OCI-LY7 (cell line): ENCODE measurements around the gene TMEM14A. TPM values are rescaled to one million over a fixed set of nuclear protein-coding genes. Genes with fewer than 3 reads are reported as not detected.

ENCODE experiments used
- Bru-seq: library from RNA; stranded (reverse); fragments of 400-500 nt; gene quantifications from one replicate; lab custom pipeline; 2021; lab: Mats Ljungman, UMichigan
- BruChase-seq, 2 experiments: library from RNA; stranded (reverse); fragments of 400-500 nt; gene quantifications; one replicate each; lab custom pipeline; 2021; lab: Mats Ljungman, UMichigan
- BruUV-seq: library from RNA; stranded (reverse); fragments of 400-500 nt; replicated peaks from 2 replicates; lab custom pipeline; 2021; lab: Mats Ljungman, UMichigan
- CTCF ChIA-PET: fragments of 300-600 bp; sonication (Branson Sonifier 250); formaldehyde crosslinking; loops from one replicate; lab custom pipeline; 2022; ENCODE audit warnings: antibody characterized with exemption; ENCODE audit not compliant: unreplicated experiment; lab: Charles Lee
- POLR2A ChIA-PET: fragments of 300-600 bp; sonication (Branson Sonifier 250); formaldehyde crosslinking; loops from one replicate; lab custom pipeline; 2022; ENCODE audit warnings: antibody characterized with exemption; lab: Charles Lee
- DNase-seq: peaks from one replicate; pipeline ENCODE4 v3.0.0-alpha.2; 2015; ENCODE audit warnings: low spot score
- H2AFZ ChIP-seq: fragments of 200-600 bp; sonication (generic), shearing (Covaris generic); 2 replicates; pipeline ENCODE4 v1.6.1; 2014; ENCODE audit warnings: mild to moderate bottlenecking, antibody characterized with exemption, low read length, moderate library complexity
- H3K27ac ChIP-seq: fragments of 200-600 bp; sonication (generic); 2 replicates; pipeline ENCODE4 v1.5.1; 2014; ENCODE audit warnings: mixed run types, low read depth, mild to moderate bottlenecking, moderate library complexity, low read length, inconsistent platforms; ENCODE audit not compliant: poor library complexity, severe bottlenecking
- H3K36me3 ChIP-seq: fragments of 200-600 bp; sonication (generic); 2 replicates; pipeline ENCODE4 v1.6.1; 2014; ENCODE audit warnings: mild to moderate bottlenecking, antibody characterized with exemption, low read length, moderate library complexity, mixed read lengths; ENCODE audit not compliant: insufficient read depth
- H3K4me1 ChIP-seq: fragments of 200-600 bp; sonication (generic); 2 replicates; pipeline ENCODE4 v1.5.1; 2014; ENCODE audit warnings: mild to moderate bottlenecking, low read length; ENCODE audit not compliant: insufficient read depth, poor library complexity, severe bottlenecking
- H3K4me2 ChIP-seq: fragments of 200-600 bp; sonication (generic); 2 replicates; pipeline ENCODE4 v1.6.1; 2014; ENCODE audit warnings: mild to moderate bottlenecking, low read length
- H3K4me3 ChIP-seq: fragments of 200-600 bp; sonication (generic); 2 replicates; pipeline ENCODE4 v1.5.1; 2014; ENCODE audit warnings: mild to moderate bottlenecking, low read depth, low read length; ENCODE audit not compliant: poor library complexity, severe bottlenecking
- H3K79me2 ChIP-seq: fragments of 200-600 bp; sonication (generic); 2 replicates; pipeline ENCODE4 v1.6.1; 2016; ENCODE audit warnings: low read depth, mild to moderate bottlenecking, low read length, moderate library complexity, mixed read lengths; ENCODE audit not compliant: insufficient read depth
- H3K9me2 ChIP-seq: fragments of 200-600 bp; sonication (generic); 2 replicates; pipeline ENCODE4 v1.6.1; 2016; ENCODE audit warnings: mild to moderate bottlenecking, low read length, mixed read lengths; ENCODE audit not compliant: insufficient read depth
- H3K9me3 ChIP-seq: fragments of 200-600 bp; sonication (generic); 2 replicates; pipeline ENCODE4 v1.6.1; 2014; ENCODE audit warnings: mild to moderate bottlenecking, mixed run types, low read length, mixed read lengths
- H4K20me1 ChIP-seq: fragments of 200-600 bp; sonication (generic); 2 replicates; pipeline ENCODE4 v1.6.1; 2014; ENCODE audit warnings: mild to moderate bottlenecking, antibody characterized with exemption, low read length, moderate library complexity, mixed read lengths; ENCODE audit not compliant: insufficient read depth
- EZH2phosphoT487 ChIP-seq: fragments of 200-600 bp; sonication (generic); IDR thresholded peaks from 2 replicates; pipeline ENCODE4 v1.6.1; 2018; ENCODE audit warnings: low read depth, borderline replicate concordance, mild to moderate bottlenecking, mixed run types, antibody characterized with exemption, low read length, moderate library complexity, mixed read lengths
- intact Hi-C: fragments of 100-400 bp; cut with micrococcal nuclease; formaldehyde crosslinking; loops from one replicate; pipeline ENCODE4 v1.10.0; 2022; ENCODE audit not compliant: unreplicated experiment
- long read RNA-seq: library from polyadenylated mRNA; stranded (forward); transcript quantifications from one replicate; pipeline ENCODE4 v2.0.0, GENCODE V29; 2022
- total RNA-seq, 2 experiments: library from RNA; depleted of rRNA in 1 of 2; stranded (reverse); fragments of >200 nt in 1 of 2; shearing (Covaris generic) in 1 of 2; gene quantifications; 2 replicates each; pipeline ENCODE4 v1.2.3, GENCODE V29; 2014 to 2022
- TF ChIP-seq, protein P1 (sequence below): fragments of 200-600 bp; sonication (generic); conservative IDR thresholded peaks from 2 replicates; pipeline ENCODE4 v1.5.1; 2014; ENCODE audit warnings: mild to moderate bottlenecking, antibody characterized with exemption, low read length, moderate library complexity, mixed read lengths

The TMEM14A gene, protein sequence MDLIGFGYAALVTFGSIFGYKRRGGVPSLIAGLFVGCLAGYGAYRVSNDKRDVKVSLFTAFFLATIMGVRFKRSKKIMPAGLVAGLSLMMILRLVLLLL
- total RNA-seq (2014; rRNA removed; shearing (Covaris generic)) = 14.6 and 17.8 TPM in 2 replicates
- total RNA-seq (2022) = 27.2 and 32.7 TPM in 2 replicates
- percentile 56 among the genes with signal in this experiment for Bru-seq, nascent RNA
- BruChase-seq, experiment 1, labeled RNA remaining after a 6-hour chase = percentile 61 among the genes with signal in this experiment
- percentile 54 among the genes with signal in this experiment for BruChase-seq, experiment 2, labeled RNA remaining after a 2-hour chase
- long read RNA-seq, transcript TMEM14A-201 (5 exons, 992 nt) = major isoform, 71 of 80 reads
- long read RNA-seq, partial matches to known transcripts = 0 of 80 reads
- long read RNA-seq, other reads (novel, unspliced or antisense) = 9 of 80 reads

DNA sequence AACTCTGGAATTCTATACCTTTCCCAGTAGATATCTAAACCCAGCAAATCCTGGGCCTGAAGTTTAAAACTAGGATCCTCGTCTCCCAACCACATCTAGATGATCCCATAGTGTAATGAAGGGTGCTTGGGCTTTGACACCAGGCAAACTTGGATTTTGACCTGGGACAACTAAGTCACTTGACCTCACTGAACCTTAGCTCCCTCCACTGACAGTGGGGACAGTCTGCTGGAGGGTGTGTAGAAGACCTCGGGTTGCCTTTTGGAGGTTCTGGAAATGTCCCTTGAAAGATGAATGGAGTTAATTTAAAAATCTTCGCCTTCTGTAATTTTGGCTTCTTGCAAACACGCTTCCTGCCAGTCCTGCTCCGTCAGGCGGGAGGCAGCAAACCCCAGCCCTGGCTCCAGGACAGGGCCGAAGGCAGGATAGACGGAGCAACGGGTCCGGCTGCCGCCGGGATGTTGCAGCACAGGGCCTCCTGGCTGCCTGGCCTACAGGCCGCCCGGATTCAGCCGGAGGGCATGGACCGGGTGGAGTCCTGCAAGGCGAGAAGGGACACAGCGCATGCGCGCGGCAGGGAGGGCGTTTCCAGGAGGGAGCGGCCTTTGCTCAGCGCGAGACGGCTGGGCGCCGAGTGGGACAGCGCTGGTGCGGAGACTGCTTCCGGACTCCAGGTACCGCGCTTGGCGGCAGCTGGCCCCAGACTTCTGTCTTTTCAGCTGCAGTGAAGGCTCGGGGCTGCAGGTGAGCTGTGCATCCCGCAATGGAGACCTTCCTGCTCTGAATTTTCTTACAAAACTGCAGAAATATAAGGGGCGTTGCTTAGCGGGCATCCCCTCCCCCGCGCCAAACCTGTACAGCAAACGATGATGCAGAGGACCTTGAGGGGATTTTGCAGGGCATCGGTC is at the start of gene TMEM14A:
Gene TMEM14A, plus strand, starts transcription at position 612 of the 908 bp plus-strand sequence. CDS start 5,990 bp downstream, outside the sequence.
- ChIA-PET CTCF (interaction anchor here (1.6 kb wide), 1 partner anchor 255 kb away, joined by 4 read pairs; no protein-coding TSS in a partner anchor), POLR2A (interaction anchor here (0.6 to 1.2 kb wide), 8 partner anchors 20 to 428 kb away, joined by 3 to 12 read pairs (median 4); no protein-coding TSS in a partner anchor)
- Histone ChIP-seq H3K9me3 (no peaks in the 10 kb centered on the region), H3K79me2 (peaks cover 16% of the 10 kb centered on the region; the same call in 1 of the 2 replicates), H3K27ac (peak within 1 kb of the TSS; percentile 13), H3K36me3 (peaks cover 22% of the 10 kb centered on the region), H4K20me1 (no peaks in the 10 kb centered on the region), H3K4me3 (peak within 1 kb of the TSS; percentile 75), H3K4me1 (peaks cover 50% of the 10 kb centered on the region), H3K9me2 (no peaks in the 10 kb centered on the region), H2AFZ (peak within 1 kb of the TSS; percentile 91), H3K4me2 (peak within 1 kb of the TSS; percentile 97)
- TF ChIP-seq, protein P1, sequence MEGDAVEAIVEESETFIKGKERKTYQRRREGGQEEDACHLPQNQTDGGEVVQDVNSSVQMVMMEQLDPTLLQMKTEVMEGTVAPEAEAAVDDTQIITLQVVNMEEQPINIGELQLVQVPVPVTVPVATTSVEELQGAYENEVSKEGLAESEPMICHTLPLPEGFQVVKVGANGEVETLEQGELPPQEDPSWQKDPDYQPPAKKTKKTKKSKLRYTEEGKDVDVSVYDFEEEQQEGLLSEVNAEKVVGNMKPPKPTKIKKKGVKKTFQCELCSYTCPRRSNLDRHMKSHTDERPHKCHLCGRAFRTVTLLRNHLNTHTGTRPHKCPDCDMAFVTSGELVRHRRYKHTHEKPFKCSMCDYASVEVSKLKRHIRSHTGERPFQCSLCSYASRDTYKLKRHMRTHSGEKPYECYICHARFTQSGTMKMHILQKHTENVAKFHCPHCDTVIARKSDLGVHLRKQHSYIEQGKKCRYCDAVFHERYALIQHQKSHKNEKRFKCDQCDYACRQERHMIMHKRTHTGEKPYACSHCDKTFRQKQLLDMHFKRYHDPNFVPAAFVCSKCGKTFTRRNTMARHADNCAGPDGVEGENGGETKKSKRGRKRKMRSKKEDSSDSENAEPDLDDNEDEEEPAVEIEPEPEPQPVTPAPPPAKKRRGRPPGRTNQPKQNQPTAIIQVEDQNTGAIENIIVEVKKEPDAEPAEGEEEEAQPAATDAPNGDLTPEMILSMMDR = no peak
- no peak for TF ChIP-seq EZH2phosphoT487
- no TSS peak for BruUV-seq
- intact Hi-C loops = loop anchor here (2.0 kb wide), 1 partner anchor 394 kb away; the partner anchor contains the start of gene FBXO9
- peak; percentile 92 for DNase-seq

DNA sequence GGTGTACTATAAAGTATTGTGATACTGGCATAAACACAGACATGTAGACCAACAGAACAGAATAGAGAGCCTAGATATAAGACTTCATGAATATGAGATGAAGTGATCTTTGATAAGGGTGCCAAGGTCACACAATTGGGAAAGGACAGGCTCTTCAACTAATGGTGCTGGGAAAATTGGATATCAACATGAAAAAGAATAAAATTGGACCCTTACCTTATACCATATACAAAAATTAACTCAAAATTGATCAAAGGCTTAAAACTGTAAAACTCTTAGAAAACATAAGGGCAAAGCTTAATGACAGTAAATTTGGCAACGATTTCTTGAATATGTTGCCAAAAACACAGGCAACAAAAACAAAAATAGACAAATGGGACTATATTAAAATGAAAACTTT is 49.3 kb upstream of the TMEM14A start:
- no TSS peak for BruUV-seq
- Histone ChIP-seq H3K4me1 (no peaks in the 10 kb centered on the region), H3K9me3 (no peaks in the 10 kb centered on the region), H2AFZ (no peak overlapping the region), H3K4me2 (no peak overlapping the region), H3K9me2 (no peaks in the 10 kb centered on the region), H3K27ac (no peak overlapping the region), H3K79me2 (no peaks in the 10 kb centered on the region), H3K4me3 (no peak overlapping the region), H3K36me3 (no peaks in the 10 kb centered on the region), H4K20me1 (no peaks in the 10 kb centered on the region)
- ChIA-PET POLR2A (no interaction called here), CTCF (no interaction called here)
- no peak for DNase-seq
- no peak for TF ChIP-seq EZH2phosphoT487
- TF ChIP-seq, protein P1 = no peak
- intact Hi-C loops = no loop called here
